PC-9 (cell line): ENCODE data around the gene MYB.

Source experiments
- CTCF ChIP-seq: fragments of 200-600 bp; sonication (generic); conservative IDR thresholded peaks from 2 replicates; pipeline ENCODE4 v1.6.1; 2017; ENCODE audit warnings: mixed run types, antibody characterized with exemption, mild to moderate bottlenecking, moderate library complexity
- EZH2 ChIP-seq: fragments of 200-600 bp; sonication (generic); IDR thresholded peaks from 2 replicates; pipeline ENCODE4 v1.8.0; 2017; ENCODE audit warnings: antibody characterized with exemption, low read depth

- TF ChIP-seq CTCF (no peak), EZH2 (no peak)
Observed at GRCh38 chr6:135179920-135180541, 1.1 kb upstream of the MYB start.
